Hematopoietic multipotent progenitor cell treated with erythropoietin and hydrocortisone succinate and interleukin-3 and kit ligand, for 8 days (in vitro differentiated cells): ENCODE data around the gene IL9R.
"Not testable (repeated sequence)": the region's sequence is repeated elsewhere in the genome, so short reads cannot be mapped to it uniquely, and the experiment has no call there.

Experiments used
- DNase-seq: peaks from one replicate; pipeline ENCODE4 v3.0.0-alpha.2; 2015

IL9R gene

DNA sequence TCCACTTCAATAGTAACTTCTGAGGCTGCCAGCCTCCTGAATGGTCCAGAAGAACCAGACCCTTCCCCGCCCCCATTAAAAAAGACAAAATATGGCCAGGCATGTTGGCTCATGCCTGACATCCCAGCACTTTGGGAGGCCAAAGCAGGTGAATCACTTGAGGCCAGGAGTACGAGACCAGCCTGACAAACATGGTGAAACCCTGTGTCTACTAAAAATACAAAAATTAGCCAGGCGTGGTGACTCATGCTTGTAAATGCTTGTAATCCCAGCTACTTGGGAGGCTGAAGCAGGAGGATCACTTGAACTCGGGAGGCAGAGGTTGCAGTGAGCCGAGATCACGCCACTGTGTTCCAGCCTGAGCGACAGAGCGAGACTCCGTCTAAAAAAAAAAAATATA lies 2.3 kb downstream of the IL9R start:
- DNase-seq: peak; percentile 11

DNA sequence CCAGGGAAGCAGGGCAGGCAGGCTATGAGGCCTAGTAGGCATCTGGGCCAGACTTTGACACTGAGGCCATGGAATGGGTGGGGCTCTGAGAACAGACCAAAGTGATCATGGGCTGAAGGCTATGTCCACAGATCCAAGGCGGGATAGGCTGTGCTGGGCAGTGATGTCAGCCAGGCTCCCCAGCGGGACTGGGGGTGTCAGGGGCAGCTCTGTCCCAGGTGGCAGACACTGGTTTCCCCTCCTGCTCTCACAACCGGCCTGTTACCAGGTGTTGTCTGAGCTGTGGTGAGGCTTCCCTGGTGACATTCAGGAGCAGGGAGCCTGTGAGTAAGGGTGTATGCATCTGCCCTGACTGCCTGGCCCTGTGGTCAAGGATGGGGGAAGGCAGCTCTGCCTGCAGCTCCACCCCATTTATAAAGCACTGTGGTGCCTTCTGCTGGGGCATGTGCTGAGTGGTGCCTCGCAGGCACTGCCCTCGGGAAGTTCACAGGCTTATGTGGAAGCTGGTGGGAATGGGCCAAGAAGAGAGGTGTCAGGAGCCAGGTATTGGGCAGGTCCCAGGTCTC lies 2.9 kb downstream of the IL9R start:
- DNase-seq: peak; percentile 81

DNA sequence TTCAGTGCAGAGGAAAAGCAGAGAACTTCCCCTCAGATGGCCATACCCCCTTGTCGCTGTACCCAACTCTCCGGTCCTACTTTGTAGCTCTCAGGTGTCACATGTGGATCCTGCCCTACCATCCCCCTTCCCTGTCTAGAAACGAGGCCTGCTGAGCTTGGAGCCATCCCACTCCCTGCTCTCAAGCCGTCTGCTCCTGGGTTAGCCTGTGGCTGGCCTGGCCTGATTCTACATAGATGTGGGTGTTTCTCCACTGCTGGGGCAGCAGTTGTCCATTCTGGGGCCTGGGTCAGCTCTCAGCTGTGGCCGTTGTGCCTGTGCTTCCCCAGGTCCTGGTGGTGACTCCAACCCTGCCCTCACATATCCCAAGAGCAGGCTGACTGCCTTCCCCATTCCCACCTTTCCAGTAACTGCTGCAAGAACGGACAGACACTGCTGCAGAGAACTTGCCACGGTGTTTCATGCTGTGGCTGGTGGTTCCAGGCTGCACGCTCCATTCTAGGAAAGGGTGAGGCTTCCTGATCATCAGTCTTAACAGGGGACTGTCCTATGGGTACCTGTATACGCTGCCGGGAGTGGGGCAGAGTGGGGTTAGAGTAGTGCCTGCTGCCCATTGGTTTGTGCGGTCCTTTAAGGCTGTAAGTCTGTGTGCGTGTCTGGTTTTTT lies 3.6 kb downstream of the IL9R start:
- peak; percentile 69 for DNase-seq

DNA sequence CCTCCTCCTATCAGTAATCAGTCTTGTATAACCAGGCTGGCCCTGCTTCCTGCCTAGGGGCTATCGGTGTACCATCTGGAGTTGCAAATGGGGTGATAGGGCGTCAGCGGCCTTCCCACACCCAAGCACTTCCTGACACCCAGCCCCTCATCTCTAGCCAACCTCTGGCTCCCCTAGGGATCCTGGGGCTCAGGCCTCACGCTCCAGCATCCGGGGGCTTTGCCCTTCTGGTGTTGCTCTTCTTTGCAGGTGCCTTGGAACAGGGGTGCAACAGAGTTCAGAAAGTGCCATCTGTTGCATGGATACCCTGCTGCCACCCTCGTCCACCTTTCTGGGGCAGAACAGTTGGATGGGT lies 4.1 kb downstream of the IL9R start:
- DNase-seq: peak; percentile 96

DNA sequence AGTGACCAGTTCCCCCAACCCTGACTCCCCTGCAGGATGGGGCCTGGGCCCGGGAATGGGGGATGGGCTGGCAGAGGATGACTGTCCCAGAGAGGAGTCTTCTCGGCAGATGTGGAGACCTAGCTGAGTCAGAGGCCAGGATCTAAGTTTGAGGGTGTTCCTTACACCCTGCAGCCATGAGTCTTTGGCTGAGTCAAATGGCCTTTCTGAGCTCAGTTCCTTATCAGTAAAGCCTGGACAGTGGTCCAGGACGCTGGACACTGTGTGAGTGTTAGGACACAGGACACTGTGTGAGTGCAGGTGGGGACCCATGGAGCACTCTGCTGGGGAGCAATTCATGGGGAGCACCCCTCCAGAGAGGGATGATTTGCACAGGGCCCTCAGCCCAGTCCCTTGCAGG lies 5.0 kb downstream of the IL9R start:
- peak; percentile 70 for DNase-seq

DNA sequence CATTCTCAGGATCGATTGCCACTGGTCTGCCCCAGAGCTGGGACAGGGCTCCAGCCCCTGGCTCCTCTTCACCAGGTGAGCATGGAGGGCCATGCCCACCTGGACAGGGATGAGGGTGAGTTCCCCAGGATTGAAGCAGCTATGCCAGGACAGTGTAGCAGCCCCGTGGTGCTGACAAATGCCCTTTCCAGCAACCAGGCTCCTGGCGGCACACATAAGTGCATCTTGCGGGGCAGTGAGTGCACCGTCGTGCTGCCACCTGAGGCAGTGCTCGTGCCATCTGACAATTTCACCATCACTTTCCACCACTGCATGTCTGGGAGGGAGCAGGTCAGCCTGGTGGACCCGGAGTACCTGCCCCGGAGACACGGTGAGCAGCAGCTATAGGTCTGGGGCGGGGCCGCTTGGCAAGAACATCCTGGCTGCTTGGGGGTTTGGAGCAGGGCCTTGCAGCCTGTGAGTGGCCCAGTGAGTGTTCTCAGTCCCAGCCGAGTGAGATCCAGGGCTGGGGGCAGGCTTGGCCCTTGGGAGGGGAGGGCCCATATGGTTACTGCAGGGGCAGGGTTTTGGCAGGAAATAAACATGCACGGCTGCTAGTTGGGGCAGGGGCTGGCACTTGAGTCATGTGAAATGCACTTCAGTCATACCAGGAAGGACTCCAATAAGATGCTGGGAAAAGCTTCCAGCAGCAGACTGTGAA lies 6.1 kb downstream of the IL9R start:
- DNase-seq: peak; percentile 28

DNA sequence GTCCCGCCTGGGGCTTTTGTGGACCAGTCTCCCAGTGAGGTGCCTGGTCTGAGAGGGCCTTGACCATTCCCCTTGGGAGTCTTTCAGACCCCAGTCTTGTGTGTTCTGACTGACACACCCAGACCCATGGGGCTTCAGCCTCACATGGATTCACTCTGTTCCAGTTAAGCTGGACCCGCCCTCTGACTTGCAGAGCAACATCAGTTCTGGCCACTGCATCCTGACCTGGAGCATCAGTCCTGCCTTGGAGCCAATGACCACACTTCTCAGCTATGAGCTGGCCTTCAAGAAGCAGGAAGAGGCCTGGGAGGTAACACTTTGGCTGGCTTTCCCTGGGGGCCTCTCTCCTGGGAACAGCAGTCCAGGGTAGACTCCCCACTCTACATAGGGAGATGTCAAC lies 6.8 kb downstream of the IL9R start:
- DNase-seq: peak; percentile 32

DNA sequence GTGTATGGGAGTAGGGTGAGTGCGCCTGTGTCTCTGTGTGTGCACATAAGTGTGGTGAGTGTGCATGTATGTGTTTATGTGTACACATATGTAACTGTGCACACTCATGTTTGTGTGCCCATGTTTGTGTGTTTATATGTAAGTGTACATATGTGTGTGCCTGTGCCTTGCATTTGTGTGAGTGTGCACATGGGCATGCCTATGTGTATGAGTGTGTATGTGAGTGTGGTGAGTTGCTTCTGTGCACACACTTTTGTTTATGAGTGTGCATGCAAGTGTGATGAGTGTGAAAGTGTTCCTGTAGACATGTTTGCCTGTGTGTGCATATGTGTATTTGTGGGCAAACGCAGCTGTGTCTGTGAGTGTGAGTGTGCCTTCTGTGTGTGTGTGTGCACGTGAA lies 7.2 kb downstream of the IL9R start:
- peak; percentile 10 for DNase-seq

DNA sequence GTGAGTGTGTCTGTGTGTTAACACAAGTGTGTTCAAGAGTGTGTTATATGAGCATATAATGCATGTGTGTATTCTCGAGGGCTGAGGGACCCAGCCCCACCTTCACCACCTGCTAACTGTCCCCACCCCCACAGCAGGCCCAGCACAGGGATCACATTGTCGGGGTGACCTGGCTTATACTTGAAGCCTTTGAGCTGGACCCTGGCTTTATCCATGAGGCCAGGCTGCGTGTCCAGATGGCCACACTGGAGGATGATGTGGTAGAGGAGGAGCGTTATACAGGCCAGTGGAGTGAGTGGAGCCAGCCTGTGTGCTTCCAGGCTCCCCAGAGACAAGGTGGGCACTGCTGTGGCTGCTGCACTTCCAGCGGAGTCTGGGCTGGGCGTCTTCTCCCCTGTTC lies 7.6 kb downstream of the IL9R start:
- no peak for DNase-seq

DNA sequence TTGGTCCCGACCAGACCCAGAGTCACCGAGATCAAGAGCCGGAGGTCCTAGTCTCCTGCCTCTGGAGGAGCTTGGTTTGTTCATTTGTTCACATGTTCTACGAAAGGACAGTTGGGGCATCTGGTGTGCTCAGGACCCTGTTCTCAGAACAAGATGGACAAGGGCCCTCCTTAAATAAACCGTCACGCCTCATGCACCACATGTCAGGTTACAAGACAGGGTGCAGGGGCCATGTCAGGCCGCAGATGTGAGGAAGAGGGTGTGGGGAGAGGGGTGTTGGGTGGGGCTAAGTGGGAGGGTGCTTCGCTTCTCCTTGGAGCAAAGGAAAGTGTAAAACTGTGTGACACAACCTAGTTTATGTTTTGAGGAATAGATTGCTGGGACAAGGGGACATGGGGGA lies 9.0 kb downstream of the IL9R start:
- DNase-seq: peak; percentile 58

DNA sequence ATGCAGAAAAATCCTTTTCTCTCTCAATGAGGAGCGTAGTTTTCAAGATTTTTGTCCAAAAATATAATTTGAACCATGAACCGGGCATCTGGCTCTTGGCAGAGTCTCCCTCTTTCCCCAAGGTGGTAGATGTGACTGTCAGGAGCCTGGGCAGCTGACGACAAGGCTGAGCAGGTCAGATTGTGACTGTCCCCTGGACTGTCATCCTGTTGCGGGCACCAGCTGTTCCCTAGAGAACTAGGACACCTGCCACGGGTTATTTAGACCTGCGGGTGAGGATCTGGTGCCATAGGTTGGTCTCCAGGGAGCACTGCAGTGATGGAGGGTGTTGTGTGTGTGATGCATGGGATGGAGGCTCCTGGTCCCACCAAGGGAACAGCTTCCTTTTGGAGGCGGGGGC lies 10.9 kb downstream of the IL9R start:
- peak; percentile 0 for DNase-seq

DNA sequence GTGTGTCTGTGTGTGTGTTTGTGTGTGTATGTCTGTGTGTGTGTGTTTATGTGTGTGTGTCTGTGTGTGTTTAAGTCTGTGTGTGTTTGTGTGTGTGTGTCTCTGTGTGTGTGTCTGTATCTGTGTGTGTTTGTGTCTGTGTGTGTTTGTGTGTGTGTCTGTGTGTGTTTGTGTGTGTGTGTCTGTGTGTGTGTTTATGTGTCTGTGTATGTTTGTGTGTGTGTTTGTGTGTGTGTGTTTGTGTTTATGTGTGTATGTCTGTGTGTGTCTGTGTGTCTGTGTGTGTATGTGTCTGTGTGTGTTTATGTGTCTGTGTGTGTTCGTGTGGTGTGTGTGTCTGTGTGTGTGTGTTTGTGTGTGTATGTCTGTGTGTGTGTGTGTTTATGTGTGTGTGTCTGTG lies 11.4 kb downstream of the IL9R start:
- DNase-seq: peak; percentile 3

DNA sequence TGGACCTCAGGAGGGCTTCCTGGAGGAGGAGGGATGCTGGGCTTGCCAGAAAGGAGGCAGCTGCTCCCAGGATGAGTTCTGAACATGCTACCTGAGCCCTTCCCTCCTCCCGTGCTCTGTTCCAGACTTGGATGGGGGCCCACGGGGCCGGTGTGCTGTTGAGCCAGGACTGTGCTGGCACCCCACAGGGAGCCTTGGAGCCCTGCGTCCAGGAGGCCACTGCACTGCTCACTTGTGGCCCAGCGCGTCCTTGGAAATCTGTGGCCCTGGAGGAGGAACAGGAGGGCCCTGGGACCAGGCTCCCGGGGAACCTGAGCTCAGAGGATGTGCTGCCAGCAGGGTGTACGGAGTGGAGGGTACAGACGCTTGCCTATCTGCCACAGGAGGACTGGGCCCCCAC lies 12.2 kb downstream of the IL9R start:
- DNase-seq: peak; percentile 0

DNA sequence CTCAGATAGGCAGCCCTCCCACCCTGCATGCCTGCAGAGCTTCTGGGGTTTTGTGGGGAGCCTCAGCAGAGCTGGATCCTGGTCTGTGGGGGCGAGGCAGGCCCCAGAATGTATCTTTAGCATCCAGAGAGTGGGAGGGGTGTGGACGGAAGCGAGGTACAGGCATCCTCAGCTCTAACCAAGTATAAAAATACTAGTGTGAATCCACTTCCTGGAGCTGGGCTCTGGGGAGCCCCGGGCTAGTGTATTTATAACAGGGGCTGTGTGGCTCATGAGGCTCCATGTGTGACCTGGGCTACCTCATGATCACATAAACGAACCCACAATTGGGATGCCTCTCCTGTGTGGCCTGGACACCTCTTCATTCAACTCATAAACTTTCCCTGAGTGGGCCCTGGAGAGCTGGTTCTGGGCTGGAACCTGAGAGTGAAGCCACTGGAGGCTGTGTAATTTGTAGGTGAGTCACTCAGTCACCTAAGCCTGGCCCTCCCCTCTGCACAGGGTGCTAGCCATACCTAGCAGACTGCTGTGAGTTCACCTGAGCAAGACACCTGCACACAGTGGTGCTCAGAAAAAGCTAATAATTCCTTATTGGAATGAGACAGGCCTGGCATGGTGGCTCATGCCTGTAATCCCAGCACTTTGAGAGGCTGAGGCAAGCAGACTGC lies 15.9 kb downstream of the IL9R start:
- DNase-seq: not testable (repeated sequence)

DNA sequence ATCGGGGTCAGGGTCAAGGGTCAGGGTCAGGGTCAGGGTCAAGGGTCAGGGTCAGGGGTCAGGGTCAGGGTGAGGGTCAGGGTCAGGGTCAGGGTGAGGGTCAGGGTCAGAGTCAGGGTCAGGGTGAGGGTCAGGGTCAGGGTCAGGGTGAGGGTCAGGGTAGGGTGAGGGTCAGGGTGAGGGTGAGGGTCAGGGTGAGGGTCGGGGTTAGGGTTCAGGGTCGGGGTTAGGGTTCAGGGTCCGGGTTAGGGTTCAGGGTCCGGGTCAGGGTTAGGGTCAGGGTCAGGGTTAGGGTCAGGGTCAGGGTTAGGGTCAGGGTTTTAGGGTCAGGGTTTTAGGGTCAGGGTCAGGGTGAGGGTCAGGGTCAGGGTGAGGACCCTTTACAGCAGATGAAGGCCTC lies 22.4 kb downstream of the IL9R start:
- DNase-seq: not testable (repeated sequence)

DNA sequence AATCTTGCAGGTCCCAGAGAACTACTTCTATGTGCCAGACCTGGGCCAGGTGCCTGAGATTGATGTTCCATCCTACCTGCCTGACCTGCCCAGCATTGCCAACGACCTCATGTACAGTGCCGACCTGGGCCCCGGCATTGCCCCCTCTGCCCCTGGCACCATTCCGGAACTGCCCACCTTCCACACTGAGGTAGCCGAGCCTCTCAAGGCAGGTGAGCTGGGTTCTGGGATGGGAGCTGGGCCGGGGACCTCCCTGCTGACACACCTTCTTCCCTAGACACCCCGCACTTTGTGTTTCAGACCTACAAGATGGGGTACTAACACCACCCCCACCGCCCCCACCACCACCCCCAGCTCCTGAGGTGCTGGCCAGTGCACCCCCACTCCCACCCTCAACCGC lies 25.5 kb downstream of the IL9R start:
- DNase-seq: not testable (repeated sequence)

DNA sequence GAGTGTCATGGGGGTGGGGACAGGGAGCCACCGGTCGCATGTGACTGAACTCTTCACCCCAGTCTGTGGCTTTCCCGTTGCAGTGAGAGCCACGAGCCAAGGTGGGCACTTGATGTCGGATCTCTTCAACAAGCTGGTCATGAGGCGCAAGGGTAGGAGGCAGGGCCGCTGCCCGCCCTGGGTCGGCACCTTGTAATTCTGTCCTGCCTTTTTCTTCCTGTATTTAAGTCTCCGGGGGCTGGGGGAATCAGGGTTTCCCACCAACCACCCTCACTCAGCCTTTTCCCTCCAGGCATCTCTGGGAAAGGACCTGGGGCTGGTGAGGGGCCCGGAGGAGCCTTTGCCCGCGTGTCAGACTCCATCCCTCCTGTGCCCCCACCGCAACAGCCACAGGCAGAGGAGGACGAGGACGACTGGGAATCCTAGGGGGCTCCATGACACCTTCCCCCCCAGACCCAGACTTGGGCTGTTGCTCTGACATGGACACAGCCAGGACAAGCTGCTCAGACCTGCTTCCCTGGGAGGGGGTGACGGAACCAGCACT lies 27.5 kb downstream of the IL9R start:
- peak; percentile 0 for DNase-seq

DNA sequence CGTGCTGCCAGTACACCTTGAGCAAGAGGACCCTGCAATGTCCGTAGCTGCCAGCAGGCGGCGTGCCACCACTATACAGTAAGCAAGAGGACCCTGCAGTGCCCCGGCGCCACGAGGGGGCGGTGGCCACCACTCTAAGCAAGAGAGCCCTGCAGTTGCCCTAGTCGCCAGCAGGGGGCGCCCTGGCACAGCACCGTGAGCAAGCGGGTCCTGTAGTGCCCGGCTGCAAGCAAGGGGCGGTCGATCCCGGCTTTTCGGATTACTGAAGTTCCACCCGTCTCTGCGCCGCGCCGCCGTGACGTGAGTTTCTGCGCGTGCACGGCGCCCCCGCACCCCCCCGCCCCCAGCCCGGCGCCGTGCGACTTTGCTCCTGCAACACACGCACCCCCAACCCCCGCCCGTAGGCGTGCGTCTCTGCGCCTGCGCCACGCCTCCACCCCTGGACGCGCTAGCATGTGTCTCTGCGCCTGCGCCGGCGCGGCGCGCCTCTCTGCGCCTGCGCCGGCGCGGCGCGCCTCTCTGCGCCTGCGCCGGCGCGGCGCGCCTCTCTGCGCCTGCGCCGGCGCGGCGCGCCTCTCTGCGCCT lies 31.2 kb downstream of the IL9R start:
- not testable (repeated sequence) for DNase-seq

DNA sequence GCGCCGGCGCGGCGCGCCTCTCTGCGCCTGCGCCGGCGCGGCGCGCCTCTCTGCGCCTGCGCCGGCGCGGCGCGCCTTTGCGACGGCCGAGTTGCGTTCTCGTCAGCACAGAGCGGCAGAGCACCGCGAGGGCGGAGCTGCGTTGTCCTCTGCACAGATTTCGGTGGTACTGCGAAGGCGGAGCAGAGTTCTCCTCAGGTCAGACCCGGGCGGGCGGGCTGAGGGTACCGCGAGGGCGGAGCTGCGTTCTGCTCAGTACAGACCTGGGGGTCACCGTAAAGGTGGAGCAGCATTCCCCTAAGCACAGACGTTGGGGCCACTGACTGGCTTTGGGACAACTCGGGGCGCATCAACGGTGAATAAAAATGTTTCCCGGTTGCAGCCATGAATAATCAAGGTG lies 31.8 kb downstream of the IL9R start:
- not testable (repeated sequence) for DNase-seq

DNA sequence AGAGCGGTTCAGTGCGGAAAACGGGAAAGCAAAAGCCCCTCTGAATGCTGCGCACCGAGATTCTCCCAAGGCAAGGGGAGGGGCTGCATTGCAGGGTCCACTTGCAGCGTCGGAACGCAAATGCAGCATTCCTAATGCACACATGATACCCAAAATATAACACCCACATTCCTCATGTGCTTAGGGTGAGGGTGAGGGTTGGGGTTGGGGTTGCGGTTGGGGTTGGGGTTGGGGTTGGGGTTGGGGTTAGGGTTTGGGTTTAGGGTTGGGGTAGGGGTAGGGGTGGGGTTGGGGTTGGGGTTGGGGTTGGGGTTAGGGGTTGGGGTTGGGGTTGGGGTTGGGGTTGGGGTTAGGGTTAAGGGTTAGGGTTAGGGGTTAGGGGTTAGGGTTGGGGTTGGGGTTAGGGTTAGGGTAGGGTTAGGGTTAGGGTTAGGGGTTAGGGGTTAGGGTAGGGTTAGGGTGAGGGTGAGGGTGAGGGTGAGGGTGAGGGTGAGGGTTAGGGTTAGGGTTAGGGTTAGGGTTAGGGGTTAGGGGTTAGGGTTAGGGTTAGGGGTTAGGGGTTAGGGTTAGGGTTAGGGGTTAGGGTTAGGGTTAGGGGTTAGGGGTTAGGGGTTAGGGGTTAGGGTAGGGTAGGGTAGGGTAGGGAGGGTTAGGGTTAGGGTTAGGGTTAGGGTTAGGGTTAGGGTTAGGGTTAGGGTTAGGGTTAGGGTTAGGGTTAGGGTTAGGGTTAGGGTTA lies 32.4 kb downstream of the IL9R start:
- DNase-seq: not testable (repeated sequence)

DNA sequence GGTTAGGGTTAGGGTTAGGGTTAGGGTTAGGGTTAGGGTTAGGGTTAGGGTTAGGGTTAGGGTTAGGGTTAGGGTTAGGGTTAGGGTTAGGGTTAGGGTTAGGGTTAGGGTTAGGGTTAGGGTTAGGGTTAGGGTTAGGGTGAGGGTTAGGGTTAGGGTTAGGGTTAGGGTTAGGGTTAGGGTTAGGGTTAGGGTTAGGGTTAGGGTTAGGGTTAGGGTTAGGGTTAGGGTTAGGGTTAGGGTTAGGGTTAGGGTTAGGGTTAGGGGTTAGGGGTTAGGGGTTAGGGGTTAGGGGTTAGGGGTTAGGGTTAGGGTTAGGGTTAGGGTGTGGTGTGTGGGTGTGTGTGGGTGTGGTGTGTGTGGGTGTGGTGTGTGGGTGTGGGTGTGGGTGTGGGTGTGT lies 33.0 kb downstream of the IL9R start:
- DNase-seq: not testable (repeated sequence)
